Neutrophil (primary cell): Measurements from ENCODE around the gene SIX5.

Source experiments
- H3K27ac ChIP-seq: fragments of 200-600 bp; sonication (generic); 2 replicates; pipeline ENCODE4 v1.5.1; 2016; ENCODE audit warnings: mild to moderate bottlenecking, moderate library complexity
- H3K27me3 ChIP-seq: fragments of 200-600 bp; sonication (generic); 2 replicates; pipeline ENCODE4 v1.6.0; 2016; ENCODE audit warnings: mild to moderate bottlenecking
- H3K36me3 ChIP-seq: fragments of 200-600 bp; sonication (generic); 2 replicates; pipeline ENCODE4 v1.5.1; 2017
- H3K4me1 ChIP-seq, 2 experiments: fragments of 200-600 bp in 1 of 2; sonication (generic) in 1 of 2; 1 replicate in 1 of 2; 2 replicates in 1 of 2; pipeline versions ENCODE4 v1.5.1 to v1.6.1; 2013 to 2016; ENCODE audit warnings: low read depth in 1 of 2, low read length in 1 of 2, mild to moderate bottlenecking in 1 of 2, moderate library complexity in 1 of 2; ENCODE audit not compliant: control insufficient read depth in 1 of 2, insufficient read depth in 1 of 2
- H3K4me3 ChIP-seq, 2 experiments: fragments of 200-600 bp in 1 of 2; sonication (generic) in 1 of 2; 1 replicate in 1 of 2; 2 replicates in 1 of 2; pipeline ENCODE4 v1.5.1; 2013 to 2016; ENCODE audit warnings: low read depth in 1 of 2, low read length in 1 of 2, mild to moderate bottlenecking in 1 of 2, moderate library complexity in 1 of 2
- H3K9me3 ChIP-seq: fragments of 200-600 bp; sonication (generic); 2 replicates; pipeline ENCODE4 v1.5.1; 2016
- CTCF ChIP-seq: fragments of 200-600 bp; sonication (generic); IDR thresholded peaks from 2 replicates; pipeline ENCODE4 v1.5.1; 2016; ENCODE audit warnings: antibody characterized with exemption

Gene SIX5

DNA sequence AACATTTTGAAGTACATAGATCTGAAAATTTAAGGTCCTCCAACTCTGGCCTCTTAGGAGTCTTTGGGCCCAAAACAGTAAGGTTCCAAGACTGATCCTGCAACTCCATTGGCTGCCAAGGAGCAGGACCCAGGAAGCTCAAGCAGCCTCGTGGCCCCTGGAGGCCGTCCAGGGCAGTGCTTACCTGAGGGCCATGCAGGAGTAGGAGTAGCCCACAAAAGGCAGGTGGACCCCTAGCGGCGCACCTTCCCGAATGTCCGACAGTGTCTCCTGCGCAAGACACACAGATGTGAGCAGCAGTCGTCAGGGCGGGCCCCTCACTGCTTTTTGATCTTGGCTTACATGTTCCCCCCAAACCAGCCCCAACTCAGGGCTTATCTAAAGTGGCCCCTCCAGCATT is 5.7 kb upstream of the SIX5 start:
- Histone ChIP-seq H3K4me1 (peaks cover 16 to 21% of the 10 kb centered on the region in 2 experiments), H3K27me3 (peaks cover 99% of the 10 kb centered on the region), H3K4me3 (no peak overlapping the region), H3K9me3 (no peaks in the 10 kb centered on the region), H3K27ac (no peak overlapping the region), H3K36me3 (no peaks in the 10 kb centered on the region)
- TF ChIP-seq CTCF, result no peak

- Histone ChIP-seq H3K36me3 (no peaks in the 10 kb centered on the region), H3K27me3 (peaks cover 99% of the 10 kb centered on the region)
- no peak for TF ChIP-seq CTCF
Observed at GRCh38 chr19:45773384-45773783, 4.3 kb upstream of the SIX5 start.

DNA sequence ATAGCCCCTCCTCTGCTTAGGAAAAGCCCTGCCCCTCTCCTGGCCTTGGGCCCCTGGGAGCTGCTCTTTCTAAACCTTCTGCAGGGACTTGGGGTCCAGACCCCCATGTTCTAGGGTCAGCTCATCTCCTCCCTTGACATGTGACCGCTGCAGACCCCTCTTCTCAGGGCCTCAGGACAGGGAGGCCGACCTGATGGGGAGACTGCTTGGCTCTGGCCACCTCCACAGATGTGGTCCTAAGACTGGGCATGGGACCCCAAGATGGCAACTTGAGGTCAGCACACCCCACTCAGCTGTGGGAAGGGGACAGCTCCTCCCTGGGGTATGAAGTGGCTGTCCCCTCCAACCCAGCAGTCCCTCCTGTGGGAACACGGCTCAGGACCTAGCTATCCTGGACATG is 3.9 kb upstream of the SIX5 start:
- H3K27ac ChIP-seq, result no peak overlapping the region
- H3K36me3 ChIP-seq, result no peaks in the 10 kb centered on the region
- no peak overlapping the region for H3K4me3 ChIP-seq
- H3K9me3 ChIP-seq, result no peaks in the 10 kb centered on the region
- H3K27me3 ChIP-seq, result peaks cover 99% of the 10 kb centered on the region
- no peak for TF ChIP-seq CTCF
- H3K4me1 ChIP-seq, result peaks cover 26 to 30% of the 10 kb centered on the region in 2 experiments

More at GRCh38 chr19:45773384-45773783, 4.3 kb upstream of the SIX5 start:
- no peak overlapping the region for H3K4me3 ChIP-seq
- peaks cover 21 to 25% of the 10 kb centered on the region in 2 experiments for H3K4me1 ChIP-seq
- H3K9me3 ChIP-seq, result no peaks in the 10 kb centered on the region
- H3K27ac ChIP-seq, result no peak overlapping the region

- no peak for TF ChIP-seq CTCF
- no peak overlapping the region for H3K4me3 ChIP-seq
- no peaks in the 10 kb centered on the region for H3K9me3 ChIP-seq
- H3K36me3 ChIP-seq, result no peaks in the 10 kb centered on the region
- no peak overlapping the region for H3K27ac ChIP-seq
- H3K4me1 ChIP-seq, result peaks cover 29 to 34% of the 10 kb centered on the region in 2 experiments
- H3K27me3 ChIP-seq, result peaks cover 99% of the 10 kb centered on the region
Observed at GRCh38 chr19:45772130-45772840, 3.2 kb upstream of the SIX5 start.

- Histone ChIP-seq H3K27ac (no peak overlapping the region), H3K9me3 (no peaks in the 10 kb centered on the region), H3K4me3 (no peak overlapping the region), H3K36me3 (no peaks in the 10 kb centered on the region), H3K27me3 (peaks cover 99% of the 10 kb centered on the region), H3K4me1 (peaks cover 29 to 34% of the 10 kb centered on the region in 2 experiments)
- no peak for TF ChIP-seq CTCF
Observed at GRCh38 chr19:45771311-45771933, 2.4 kb upstream of the SIX5 start.
